Transverse colon (tissue), 4 donors: Measurements from ENCODE around the gene PGS1. TPM values are rescaled to one million over a fixed set of nuclear protein-coding genes. Genes with fewer than 3 reads are reported as not detected.
A peak's percentile ranks its signal among the peaks of the same experiment; 100 is the strongest.
"Not testable (repeated sequence)": the region's sequence is repeated elsewhere in the genome, so short reads cannot be mapped to it uniquely, and the experiment has no call there.

ENCODE experiments used
- DNase-seq: peaks from one replicate; pipeline ENCODE4 v3.0.0-alpha.2; 2019
- H3K27ac ChIP-seq, 4 donors: fragments of 200-600 bp; sonication (generic); 2 replicates each; pipeline ENCODE4 v1.5.1; 2016 to 2018; ENCODE audit warnings: inconsistent platforms in 4 of 4
- H3K27me3 ChIP-seq: fragments of 200-600 bp; sonication (generic); 2 replicates; pipeline ENCODE4 v1.5.1; 2017; ENCODE audit warnings: inconsistent platforms
- H3K36me3 ChIP-seq, 4 donors: fragments of 200-600 bp; sonication (generic); 2 replicates each; pipeline ENCODE4 v1.5.1; 2017 to 2019; ENCODE audit warnings: inconsistent platforms in 4 of 4
- H3K4me1 ChIP-seq, 4 donors: fragments of 200-600 bp; sonication (generic); 2 replicates each; pipeline ENCODE4 v1.5.1; 2017 to 2020; ENCODE audit warnings: inconsistent platforms in 4 of 4
- H3K4me3 ChIP-seq, 4 donors: fragments of 200-600 bp; sonication (generic); 1 replicate in 1 of 4; 2 replicates in 3 of 4; pipeline versions ENCODE4 v1.5.1 to v1.6.1; 2017 to 2019; ENCODE audit warnings: inconsistent platforms in 4 of 4
- H3K9me3 ChIP-seq, 2 donors: fragments of 200-600 bp; sonication (generic); 2 replicates each; pipeline ENCODE4 v1.5.1; 2017 to 2019; ENCODE audit warnings: inconsistent platforms in 2 of 2
- CTCF ChIP-seq, 5 experiments: fragments of 200-600 bp in 3 of 5; fragments of 450-650 bp in 2 of 5; sonication (generic) in 3 of 5; IDR thresholded peaks; 1 replicate in 2 of 5; 2 replicates in 3 of 5; pipeline ENCODE4 v1.5.1; 2016 to 2017; ENCODE audit warnings: antibody characterized with exemption in 5 of 5, inconsistent platforms in 3 of 5, mild to moderate bottlenecking in 2 of 5, moderate library complexity in 1 of 5
- EP300 ChIP-seq: sonication (generic); formaldehyde crosslinking; IDR thresholded peaks from one replicate; pipeline ENCODE4 v1.6.1; 2017; ENCODE audit warnings: antibody characterized with exemption, low read depth
- POLR2A ChIP-seq: fragments of 450-650 bp; IDR thresholded peaks from one replicate; pipeline ENCODE4 v1.6.1; 2016; ENCODE audit warnings: antibody characterized with exemption, mild to moderate bottlenecking, moderate library complexity
- POLR2AphosphoS5 ChIP-seq, 3 donors: sonication (generic); formaldehyde crosslinking; IDR thresholded peaks; one replicate each; pipeline ENCODE4 v1.6.1; 2016; ENCODE audit warnings: antibody characterized with exemption in 3 of 3
- WGBS, 2 donors: methylation state at CpG; one replicate each; pipeline ENCODE4 v1.1.5; 2018; ENCODE audit warnings: low coverage in 1 of 2; 5-methylcytosine and 5-hydroxymethylcytosine counted together
- in situ Hi-C, 4 donors: fragments of 200-750 bp; cut with MboI; loops; one replicate each; pipeline versions ENCODE4 v1.15.0 to v1.15.1; 2017; ENCODE audit warnings: low sequenced_read_pairs in 3 of 4, low pct_ligation_motif_present in 1 of 4, low pct_unique_long_range_greater_than_20kb in 1 of 4
- intact Hi-C: fragments of 100-400 bp; cut with DNase I; formaldehyde crosslinking; loops from one replicate; pipeline ENCODE4 v1.15.1; 2023; ENCODE audit warnings: low total_unique reads
- total RNA-seq, 4 donors: library from RNA; depleted of rRNA; stranded (reverse); fragments of >200 nt; gene quantifications; one replicate each; pipeline ENCODE4 v1.1.0, GENCODE V29; 2016

The PGS1 gene
- total RNA-seq, result 10 to 100 TPM; 32.1 to 77.6 (median 60.1) TPM

- H3K36me3 ChIP-seq, result no peaks in the 10 kb centered on the region
- peak within 1 kb of the TSS; percentile 90 to 93 (median 90) for H3K27ac ChIP-seq
- peak within 1 kb of the TSS; percentile 80 to 98 (median 92) for H3K4me3 ChIP-seq
- in situ Hi-C loops (no loop called here), intact Hi-C loops (no loop called here)
- 1% methylated on average over 53 of the region's 89 CpGs; no CpG with 5 or more reads in 1 of the 2 donors for WGBS, 2 donors
- peak; percentile 85 for DNase-seq
- H3K27me3 ChIP-seq, result no peaks in the 10 kb centered on the region
- no peak for TF ChIP-seq CTCF (IDR thresholded peaks at IDR 0.05)
- peak; percentile 93 to 98 (median 97) for TF ChIP-seq POLR2AphosphoS5 (IDR thresholded peaks at IDR 0.05)
- TF ChIP-seq POLR2A, result peak; percentile 82
- H3K4me1 ChIP-seq, result peaks cover 19 to 47% (median 41%) of the 10 kb centered on the region in 4 donors
- no peaks in the 10 kb centered on the region for H3K9me3 ChIP-seq
These were observed at the start of gene PGS1 for GRCh38 chr17:78378225-78379130. TSS of gene PGS1 (plus strand) at chr17:78378649. CDS start at chr17:78378666, 17 bp downstream.

GRCh38 chr17:78329263-78330059, 49.0 kb upstream of the PGS1 start:
- Histone ChIP-seq H3K27me3 (no peaks in the 10 kb centered on the region), H3K9me3 (no peaks in the 10 kb centered on the region), H3K36me3 (no peaks in the 10 kb centered on the region), H3K4me3 (no peak overlapping the region), H3K27ac (peak overlapping the region in 3 of 4 donors; percentile 3 to 38 (median 4)), H3K4me1 (peaks cover 0 to 25% (median 8%) of the 10 kb centered on the region in 4 donors)
- no peak for DNase-seq
- intact Hi-C loops (no loop called here), in situ Hi-C loops (no loop called here)
- 75 to 85% methylated on average over 6 to 16 of the region's 16 CpGs for WGBS, 2 donors
- no peak for TF ChIP-seq POLR2AphosphoS5 (IDR thresholded peaks at IDR 0.05)
- TF ChIP-seq POLR2A, result no peak
- TF ChIP-seq CTCF (IDR thresholded peaks at IDR 0.05), result no peak
- no peak for TF ChIP-seq EP300

- in situ Hi-C loops (no loop called here), intact Hi-C loops (no loop called here)
- Histone ChIP-seq H3K4me1 (peaks cover 0 to 18% (median 4%) of the 10 kb centered on the region in 4 donors), H3K27ac (no peak overlapping the region), H3K4me3 (no peak overlapping the region), H3K27me3 (no peaks in the 10 kb centered on the region), H3K36me3 (no peaks in the 10 kb centered on the region), H3K9me3 (no peaks in the 10 kb centered on the region)
- WGBS, 2 donors, result 35 to 50% methylated on average over 8 to 12 of the region's 13 CpGs
- DNase-seq, result peak; percentile 44
- TF ChIP-seq POLR2A (no peak), CTCF (IDR thresholded peaks at IDR 0.05) (no peak), POLR2AphosphoS5 (IDR thresholded peaks at IDR 0.05) (no peak), EP300 (no peak)
These were observed 47.8 kb upstream of the PGS1 start for GRCh38 chr17:78330570-78331224.

GRCh38 chr17:78331355-78331754, 47.1 kb upstream of the PGS1 start:
- H3K4me3 ChIP-seq, H3K27me3 ChIP-seq, H3K27ac ChIP-seq, in situ Hi-C loops, H3K9me3 ChIP-seq, DNase-seq, H3K36me3 ChIP-seq, intact Hi-C loops: not testable (repeated sequence)
- WGBS, 2 donors, result 60 to 79% methylated on average over 1 to 12 of the region's 12 CpGs
- H3K4me1 ChIP-seq, result peaks cover 0 to 18% (median 4%) of the 10 kb centered on the region in 4 donors
